ENCODE data around the gene ITGB6. TPM values are rescaled to one million over a fixed set of nuclear protein-coding genes. Genes with fewer than 3 reads are reported as not detected.

ITGB6 gene
- total and polyA plus RNA-seq, 7 donors, result 2.1 to 24.3 (median 4.8) TPM

DNA sequence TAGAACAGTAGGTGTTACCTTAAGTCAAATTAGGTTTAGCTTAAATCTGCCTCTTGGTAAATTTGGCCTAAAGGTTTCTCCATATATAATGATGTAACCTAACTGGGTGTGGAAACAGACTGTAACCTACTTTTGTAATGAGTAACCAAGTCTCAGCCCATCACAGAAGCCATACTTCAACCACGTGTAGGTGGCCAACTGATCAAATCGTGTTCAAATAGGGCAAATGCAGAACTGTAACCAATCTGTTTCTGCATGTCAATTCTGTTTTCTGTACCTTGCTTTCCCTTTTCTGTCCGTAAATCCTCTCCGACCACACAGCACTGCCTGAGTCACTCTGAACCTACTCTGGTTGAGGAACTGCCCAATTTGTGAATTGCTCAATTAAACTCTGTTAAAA, 103.7 kb downstream of the ITGB6 start:
- 76 to 86% (median 78%) methylated on average over 4 of the region's 4 CpGs for WGBS, 3 donors
- Histone ChIP-seq H3K9me3 (peaks cover 8% of the 10 kb centered on the region), H3K27ac (no peak overlapping the region), H3K4me3 (no peak overlapping the region), H3K4me1 (no peaks in the 10 kb centered on the region), H3K27me3 (ENCODE audit: insufficient read depth in 3 of 3, low read length in 2 of 3) (no peaks in the 10 kb centered on the region), H3K36me3 (ENCODE audit: insufficient read depth in 1 of 2, low read depth in 1 of 2) (peaks cover 0 to 7% of the 10 kb centered on the region in 2 donors)
- ATAC-seq (no peak), DNase-seq (no peak)
- TF ChIP-seq, protein P1, sequence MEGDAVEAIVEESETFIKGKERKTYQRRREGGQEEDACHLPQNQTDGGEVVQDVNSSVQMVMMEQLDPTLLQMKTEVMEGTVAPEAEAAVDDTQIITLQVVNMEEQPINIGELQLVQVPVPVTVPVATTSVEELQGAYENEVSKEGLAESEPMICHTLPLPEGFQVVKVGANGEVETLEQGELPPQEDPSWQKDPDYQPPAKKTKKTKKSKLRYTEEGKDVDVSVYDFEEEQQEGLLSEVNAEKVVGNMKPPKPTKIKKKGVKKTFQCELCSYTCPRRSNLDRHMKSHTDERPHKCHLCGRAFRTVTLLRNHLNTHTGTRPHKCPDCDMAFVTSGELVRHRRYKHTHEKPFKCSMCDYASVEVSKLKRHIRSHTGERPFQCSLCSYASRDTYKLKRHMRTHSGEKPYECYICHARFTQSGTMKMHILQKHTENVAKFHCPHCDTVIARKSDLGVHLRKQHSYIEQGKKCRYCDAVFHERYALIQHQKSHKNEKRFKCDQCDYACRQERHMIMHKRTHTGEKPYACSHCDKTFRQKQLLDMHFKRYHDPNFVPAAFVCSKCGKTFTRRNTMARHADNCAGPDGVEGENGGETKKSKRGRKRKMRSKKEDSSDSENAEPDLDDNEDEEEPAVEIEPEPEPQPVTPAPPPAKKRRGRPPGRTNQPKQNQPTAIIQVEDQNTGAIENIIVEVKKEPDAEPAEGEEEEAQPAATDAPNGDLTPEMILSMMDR (IDR thresholded peaks at IDR 0.05), result no peak
- intact Hi-C loops (cut with DNase I), result no loop called here

DNA sequence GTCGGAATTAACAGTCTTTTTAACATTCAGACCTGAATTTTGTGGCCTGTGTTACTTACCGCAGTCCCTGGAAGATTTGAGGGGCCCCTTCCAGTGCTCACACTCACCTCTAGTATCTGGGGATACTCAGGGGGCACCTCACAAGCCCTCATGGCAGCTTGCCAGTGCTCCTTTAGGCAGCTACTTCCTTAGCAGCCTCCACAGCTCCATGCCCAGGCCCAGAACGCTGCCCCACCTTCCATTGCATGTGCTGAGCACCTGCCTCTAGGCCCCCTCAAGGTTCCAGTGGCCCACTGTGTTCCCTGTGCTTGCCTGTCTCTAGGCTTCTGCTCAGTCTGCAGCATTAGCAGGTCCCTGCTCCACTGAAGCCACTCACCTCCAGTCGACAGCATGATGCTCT, 107.6 kb downstream of the ITGB6 start:
- Histone ChIP-seq H3K27ac (no peak overlapping the region), H3K9me3 (peaks cover 34% of the 10 kb centered on the region), H3K4me3 (no peak overlapping the region), H3K36me3 (ENCODE audit: insufficient read depth in 1 of 2, low read depth in 1 of 2) (no peaks in the 10 kb centered on the region), H3K4me1 (no peaks in the 10 kb centered on the region), H3K27me3 (ENCODE audit: insufficient read depth in 3 of 3, low read length in 2 of 3) (no peaks in the 10 kb centered on the region)
- DNase-seq (no peak), ATAC-seq (no peak)
- 81 to 85% (median 83%) methylated on average over 4 of the region's 4 CpGs for WGBS, 3 donors
- intact Hi-C loops (cut with DNase I), result no loop called here
- TF ChIP-seq, protein P1 (IDR thresholded peaks at IDR 0.05), result no peak

DNA sequence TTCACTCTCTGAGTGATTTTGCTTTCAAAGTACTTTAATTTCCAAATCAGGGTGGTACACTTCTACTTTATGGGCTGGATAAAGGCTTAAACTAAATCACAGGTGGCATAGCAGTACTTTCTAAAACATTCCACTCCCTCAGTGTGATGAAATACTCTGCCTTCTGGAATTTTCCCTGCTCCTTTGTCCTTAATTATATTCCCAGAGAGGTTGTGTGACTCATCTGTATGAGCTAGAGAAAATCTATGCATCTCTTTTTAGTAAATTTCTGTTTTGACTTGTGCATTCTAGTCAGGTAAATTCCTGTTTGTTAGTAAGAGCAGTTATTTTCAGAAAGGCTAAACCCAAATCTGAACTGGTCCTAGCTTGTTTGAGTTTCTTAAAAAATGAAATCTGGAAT, 108.7 kb downstream of the ITGB6 start:
- TF ChIP-seq, protein P1 (IDR thresholded peaks at IDR 0.05), result no peak
- Histone ChIP-seq H3K4me3 (no peak overlapping the region), H3K36me3 (ENCODE audit: insufficient read depth in 1 of 2, low read depth in 1 of 2) (no peaks in the 10 kb centered on the region), H3K27ac (no peak overlapping the region), H3K4me1 (no peaks in the 10 kb centered on the region), H3K9me3 (peaks cover 44% of the 10 kb centered on the region), H3K27me3 (ENCODE audit: insufficient read depth in 3 of 3, low read length in 2 of 3) (no peaks in the 10 kb centered on the region)
- ATAC-seq (no peak), DNase-seq (no peak)
- intact Hi-C loops (cut with DNase I), result no loop called here

DNA sequence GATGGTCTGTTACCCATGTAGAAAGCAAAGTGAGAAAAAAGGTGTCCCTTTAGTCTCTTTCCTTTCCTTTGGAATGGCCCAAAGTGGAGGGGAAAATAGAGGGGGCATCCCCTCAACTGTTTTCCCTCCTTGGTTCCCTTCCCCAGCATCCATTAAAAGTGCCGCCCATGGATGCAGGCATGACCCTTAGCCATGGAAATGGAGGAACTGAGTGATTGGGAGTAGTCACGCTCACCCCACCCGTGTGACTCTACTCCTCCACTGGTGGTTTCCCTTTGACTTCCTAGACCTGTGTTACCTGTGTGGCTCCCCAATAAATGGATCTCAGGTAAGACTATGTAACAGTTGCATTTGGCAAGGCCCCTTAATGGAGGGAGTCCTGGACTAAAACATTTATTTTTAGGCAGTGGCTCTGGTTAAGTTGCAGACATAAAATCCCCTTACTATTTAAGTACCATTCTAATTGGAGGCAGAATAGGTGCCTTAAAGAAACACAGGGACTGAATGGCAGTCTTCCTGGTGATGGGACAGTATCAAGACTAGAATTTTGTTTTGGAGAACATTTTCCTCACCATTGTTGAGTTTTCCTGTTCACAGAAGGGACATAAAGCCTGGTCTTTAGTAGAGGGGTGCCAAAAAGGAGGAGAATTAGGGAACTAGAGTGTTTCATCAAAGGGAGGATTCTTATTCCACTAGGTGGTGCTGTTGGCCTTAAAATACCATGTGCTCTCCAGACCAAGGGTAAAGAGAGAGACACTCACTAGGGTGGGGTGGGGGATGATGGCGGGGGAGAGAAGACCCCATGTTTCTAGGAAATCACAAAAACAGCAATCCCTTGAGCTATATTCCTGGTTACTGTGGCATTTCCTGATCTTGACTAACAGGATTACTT, 112.0 kb downstream of the ITGB6 start:
- 77 to 79% (median 78%) methylated on average over 4 of the region's 4 CpGs for WGBS, 3 donors
- H3K9me3 ChIP-seq, result peaks cover 51% of the 10 kb centered on the region
- no peaks in the 10 kb centered on the region for H3K4me1 ChIP-seq
- DNase-seq, result no peak
- TF ChIP-seq, protein P1 (IDR thresholded peaks at IDR 0.05), result no peak
- H3K27ac ChIP-seq, result no peak overlapping the region
- intact Hi-C loops (cut with DNase I), result no loop called here
- no peak overlapping the region for H3K4me3 ChIP-seq
- no peaks in the 10 kb centered on the region for H3K36me3 ChIP-seq (ENCODE audit: insufficient read depth in 1 of 2, low read depth in 1 of 2)
- no peak for ATAC-seq
- no peaks in the 10 kb centered on the region for H3K27me3 ChIP-seq (ENCODE audit: insufficient read depth in 3 of 3, low read length in 2 of 3)

Data from psoas muscle (tissue), 8 donors.